GM12864 (cell line): ENCODE measurements around the gene HOXC13.

Experiments
- DNase-seq: peaks from one replicate; pipeline ENCODE4 v3.0.0-alpha.2; 2011; ENCODE audit warnings: low read depth
- H3K4me3 ChIP-seq: 2 replicates; pipeline ENCODE4 v1.5.1; 2011; ENCODE audit warnings: mild to moderate bottlenecking, low read depth, low read length, control low read depth
- CTCF ChIP-seq: IDR thresholded peaks from 2 replicates; pipeline ENCODE4 v1.5.1; 2011; ENCODE audit warnings: low read depth, mild to moderate bottlenecking, moderate library complexity, low read length, control low read depth, inconsistent platforms; ENCODE audit errors: missing control alignments

HOXC13 gene

GRCh38 chr12:53952335-53952694 lies 13.7 kb downstream of the HOXC13 start:
- TF ChIP-seq CTCF, result no peak
- no peak overlapping the region for H3K4me3 ChIP-seq
- DNase-seq, result no peak

GRCh38 chr12:53952871-53953734 lies 14.5 kb downstream of the HOXC13 start:
- no peak for DNase-seq
- no peak overlapping the region for H3K4me3 ChIP-seq

GRCh38 chr12:53953831-53954693 lies 15.4 kb downstream of the HOXC13 start:
- DNase-seq, result no peak
- TF ChIP-seq CTCF, result no peak
- H3K4me3 ChIP-seq, result no peak overlapping the region

More at GRCh38 chr12:53952871-53953734, 14.5 kb downstream of the HOXC13 start:
- TF ChIP-seq CTCF, result no peak

DNA sequence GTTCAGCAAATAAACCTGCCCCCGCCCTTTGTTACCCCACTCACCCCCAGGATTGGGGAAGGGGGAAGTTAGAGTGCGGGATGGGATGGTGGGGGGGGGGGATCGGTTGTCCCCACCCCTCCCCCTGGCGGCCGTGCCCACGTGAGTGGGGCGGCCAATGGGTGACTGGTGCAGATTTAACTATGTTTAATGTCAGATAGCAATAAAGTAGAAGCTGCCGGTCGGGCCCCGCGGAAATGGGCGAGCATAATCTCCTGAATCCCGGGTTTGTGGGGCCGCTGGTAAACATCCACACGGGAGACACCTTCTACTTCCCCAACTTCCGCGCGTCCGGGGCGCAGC lies 16.0 kb downstream of the HOXC13 start, which contains the start of gene HOXC12:
Gene HOXC12 (plus strand): TSS at position 210 of the 342 bp plus-strand sequence. CDS start 27 bp downstream, at position 237.
- DNase-seq, result no peak
- no peak for TF ChIP-seq CTCF
- H3K4me3 ChIP-seq, result no peak within 1 kb of the TSS

DNA sequence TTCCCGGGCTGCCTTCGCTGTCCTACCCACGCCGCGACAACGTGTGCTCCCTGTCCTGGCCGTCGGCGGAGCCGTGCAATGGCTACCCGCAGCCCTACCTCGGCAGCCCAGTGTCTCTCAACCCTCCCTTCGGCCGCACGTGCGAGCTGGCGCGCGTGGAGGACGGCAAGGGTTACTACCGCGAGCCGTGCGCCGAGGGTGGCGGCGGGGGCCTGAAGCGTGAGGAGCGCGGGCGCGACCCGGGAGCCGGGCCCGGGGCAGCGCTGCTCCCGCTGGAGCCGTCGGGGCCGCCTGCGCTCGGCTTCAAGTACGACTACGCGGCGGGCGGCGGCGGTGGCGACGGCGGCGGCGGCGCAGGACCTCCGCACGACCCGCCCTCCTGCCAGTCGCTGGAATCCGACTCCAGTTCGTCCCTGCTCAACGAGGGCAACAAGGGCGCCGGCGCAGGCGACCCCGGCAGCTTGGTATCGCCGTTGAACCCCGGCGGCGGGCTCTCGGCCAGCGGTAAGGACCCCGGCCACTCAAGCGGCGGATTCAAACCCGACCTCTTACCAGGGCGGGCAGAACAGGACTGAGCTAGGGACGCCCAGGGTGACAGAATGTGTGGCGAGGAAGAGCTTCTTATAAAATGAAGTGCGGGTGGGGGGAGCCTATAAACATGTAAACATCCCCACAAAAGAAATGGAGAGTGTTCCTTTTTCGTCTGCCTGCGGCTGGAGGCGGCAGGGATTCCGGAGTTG lies 16.6 kb downstream of the HOXC13 start:
- no peak for TF ChIP-seq CTCF
- H3K4me3 ChIP-seq, result no peak overlapping the region

GRCh38 chr12:53955776-53956250 lies 17.2 kb downstream of the HOXC13 start:
- no peak for TF ChIP-seq CTCF
- no peak for DNase-seq
- H3K4me3 ChIP-seq, result no peak overlapping the region

More for the DNA sequence above, 16.6 kb downstream of the HOXC13 start:
- DNase-seq, result no peak
